Uterus (tissue), 2 donors: ENCODE measurements around the gene MED13L.

Experiments used
- POLR2A ChIP-seq, 2 donors: fragments of 450-650 bp; IDR thresholded peaks; one replicate each; pipeline ENCODE4 v1.6.1; 2016; ENCODE audit warnings: antibody characterized with exemption in 2 of 2, mild to moderate bottlenecking in 1 of 2, moderate library complexity in 1 of 2
- TF ChIP-seq, protein P1 (sequence below), 4 experiments: fragments of 200-600 bp in 2 of 4; fragments of 450-650 bp in 2 of 4; sonication (generic) in 2 of 4; IDR thresholded peaks; one replicate each; pipeline ENCODE4 v1.5.1; 2016 to 2019; ENCODE audit warnings: antibody characterized with exemption in 4 of 4, mild to moderate bottlenecking in 2 of 4, moderate library complexity in 1 of 4

DNA sequence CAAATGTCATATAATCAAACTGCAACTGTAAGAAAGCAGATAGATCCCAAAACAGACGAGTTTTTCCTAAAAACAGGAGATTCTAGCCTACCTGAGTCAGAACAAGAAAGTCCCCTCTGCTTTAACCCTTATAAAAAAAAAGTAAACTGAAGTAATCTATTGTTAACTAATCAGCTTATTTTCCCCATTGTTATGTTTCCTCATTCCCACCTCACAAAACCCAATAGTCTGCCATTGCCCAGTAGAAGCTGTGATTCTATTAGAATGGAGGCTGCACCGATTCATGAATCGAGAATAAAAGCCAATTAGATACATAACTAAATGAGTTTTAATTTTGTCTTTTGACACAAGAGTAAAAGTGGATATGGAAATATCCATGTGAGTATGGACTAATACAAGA is 115.4 kb downstream of the MED13L start:
- TF ChIP-seq, protein P1, sequence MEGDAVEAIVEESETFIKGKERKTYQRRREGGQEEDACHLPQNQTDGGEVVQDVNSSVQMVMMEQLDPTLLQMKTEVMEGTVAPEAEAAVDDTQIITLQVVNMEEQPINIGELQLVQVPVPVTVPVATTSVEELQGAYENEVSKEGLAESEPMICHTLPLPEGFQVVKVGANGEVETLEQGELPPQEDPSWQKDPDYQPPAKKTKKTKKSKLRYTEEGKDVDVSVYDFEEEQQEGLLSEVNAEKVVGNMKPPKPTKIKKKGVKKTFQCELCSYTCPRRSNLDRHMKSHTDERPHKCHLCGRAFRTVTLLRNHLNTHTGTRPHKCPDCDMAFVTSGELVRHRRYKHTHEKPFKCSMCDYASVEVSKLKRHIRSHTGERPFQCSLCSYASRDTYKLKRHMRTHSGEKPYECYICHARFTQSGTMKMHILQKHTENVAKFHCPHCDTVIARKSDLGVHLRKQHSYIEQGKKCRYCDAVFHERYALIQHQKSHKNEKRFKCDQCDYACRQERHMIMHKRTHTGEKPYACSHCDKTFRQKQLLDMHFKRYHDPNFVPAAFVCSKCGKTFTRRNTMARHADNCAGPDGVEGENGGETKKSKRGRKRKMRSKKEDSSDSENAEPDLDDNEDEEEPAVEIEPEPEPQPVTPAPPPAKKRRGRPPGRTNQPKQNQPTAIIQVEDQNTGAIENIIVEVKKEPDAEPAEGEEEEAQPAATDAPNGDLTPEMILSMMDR (IDR thresholded peaks at IDR 0.05), result no peak
- TF ChIP-seq POLR2A (IDR thresholded peaks at IDR 0.05), result no peak
